Stimulated activated CD4-positive, alpha-beta T cell treated with anti-CD3 and anti-CD28 coated beads, Interleukin-15, amount 100 ng/mL, for 1 hour (primary cell): ENCODE results near the gene TOR1AIP2.
A peak's percentile ranks its signal among the peaks of the same experiment; 100 is the strongest.

ENCODE experiments used
- DNase-seq, 2 donors: peaks; one replicate each; pipeline ENCODE4 v3.0.0-alpha.2; 2020; ENCODE audit warnings: low read depth in 1 of 2, low spot score in 1 of 2

The TOR1AIP2 gene

DNA sequence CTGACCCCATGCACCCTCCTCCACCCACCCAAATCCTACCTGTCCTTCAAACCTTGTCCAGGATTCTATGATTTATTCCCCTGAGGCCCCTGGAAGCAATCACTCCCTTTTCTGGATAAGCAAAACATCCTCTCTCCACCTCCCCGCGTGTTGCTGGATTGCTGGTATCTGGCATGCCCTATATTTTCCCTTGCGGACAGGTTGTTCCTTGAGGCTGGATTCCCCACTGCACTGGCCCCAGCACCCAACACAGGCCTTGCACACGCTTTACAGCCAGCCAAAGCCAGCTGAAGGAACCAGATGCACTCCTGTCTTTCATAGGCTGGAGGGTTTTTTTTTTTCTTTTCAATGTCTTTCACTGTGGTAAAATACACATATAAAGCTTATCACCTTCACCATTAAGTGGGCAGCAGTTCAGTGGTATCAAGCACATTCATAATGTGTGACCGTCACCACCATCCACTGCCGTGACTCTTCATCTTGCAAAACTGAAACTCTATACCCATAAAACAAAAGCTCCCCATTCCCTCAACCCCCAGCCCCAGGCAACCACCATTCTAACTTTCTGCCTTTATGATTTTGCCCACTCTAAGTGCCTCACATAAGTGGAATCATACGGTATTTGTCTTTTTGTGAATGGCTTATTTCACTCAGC lies 50.9 kb downstream of the TOR1AIP2 start:
- DNase-seq, result no peak

DNA sequence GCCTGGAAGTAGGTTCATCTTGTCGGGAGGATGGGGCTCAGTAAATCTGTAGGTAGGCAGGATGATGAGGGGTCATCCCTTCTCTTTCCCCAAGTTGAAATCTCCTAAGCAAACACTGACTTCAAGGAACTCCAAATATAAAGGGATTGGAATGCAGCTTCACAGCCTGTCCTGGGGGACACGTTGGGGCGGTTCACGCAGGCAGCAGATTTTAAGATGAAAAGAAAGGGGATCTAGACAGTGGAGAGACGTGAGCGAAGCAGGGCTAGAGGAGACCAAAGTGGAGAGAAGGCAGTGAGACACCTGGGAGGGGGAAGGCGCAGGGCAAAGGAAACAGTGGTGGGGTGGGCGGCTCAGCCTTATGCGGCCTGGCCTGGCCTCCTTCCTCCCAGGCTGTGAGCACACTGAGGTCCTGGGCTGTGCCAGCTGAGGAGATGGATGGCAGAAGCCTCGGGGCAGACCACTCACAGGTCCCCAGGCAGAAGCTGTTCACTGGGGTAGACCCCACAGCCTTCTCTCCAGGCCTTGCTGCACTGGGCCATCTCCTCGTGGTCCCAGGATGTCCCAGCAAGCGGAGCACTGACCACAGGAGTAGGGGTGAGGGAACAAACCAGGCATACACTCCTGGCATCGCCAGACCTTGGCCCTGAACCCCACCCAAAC lies 51.7 kb downstream of the TOR1AIP2 start:
- no peak for DNase-seq

- DNase-seq, result no peak
Measured at GRCh38 chr1:179825206-179825605, 52.4 kb downstream of the TOR1AIP2 start.

DNA sequence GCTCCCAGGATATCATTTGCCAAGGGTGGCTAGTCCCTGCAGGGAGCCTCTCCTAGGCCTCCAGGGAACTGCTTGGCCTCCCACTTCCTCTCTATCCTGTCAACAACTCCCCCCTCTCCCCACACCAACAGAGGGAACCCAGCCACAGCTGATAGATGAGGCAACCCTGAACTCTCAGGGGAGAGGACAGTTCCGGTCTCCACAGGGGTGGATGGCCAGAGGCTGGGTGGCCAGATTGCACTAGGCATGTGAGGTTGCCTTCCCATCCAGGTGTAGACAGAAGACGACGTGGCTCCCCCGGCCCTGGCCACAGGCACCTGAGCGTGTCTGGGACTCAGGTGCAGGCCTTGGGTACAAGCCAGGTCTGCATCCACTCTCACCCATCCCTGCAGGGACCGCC lies 53.3 kb downstream of the TOR1AIP2 start:
- DNase-seq, result no peak

DNA sequence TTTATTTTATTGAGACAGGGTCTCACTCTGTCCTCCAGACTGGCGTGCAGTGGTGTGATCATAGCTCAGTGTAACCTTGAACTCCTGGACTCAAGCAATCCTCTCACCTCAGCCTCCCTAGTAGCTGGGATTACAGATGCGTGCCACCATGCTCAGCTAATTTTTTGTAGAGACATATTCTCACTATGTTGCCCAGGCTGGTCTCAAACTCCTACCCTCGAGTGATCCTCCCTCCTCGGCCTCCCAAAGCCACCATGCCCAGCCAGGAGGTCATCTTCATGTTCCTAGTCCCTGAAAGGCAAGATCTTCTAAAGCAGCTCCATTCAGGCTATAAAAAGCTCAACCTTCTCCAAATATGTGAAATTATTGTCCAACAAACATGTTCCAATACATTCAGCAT lies 53.9 kb downstream of the TOR1AIP2 start:
- no peak for DNase-seq

- DNase-seq, result no peak
Measured at GRCh38 chr1:179822065-179822464, 55.5 kb downstream of the TOR1AIP2 start.

DNA sequence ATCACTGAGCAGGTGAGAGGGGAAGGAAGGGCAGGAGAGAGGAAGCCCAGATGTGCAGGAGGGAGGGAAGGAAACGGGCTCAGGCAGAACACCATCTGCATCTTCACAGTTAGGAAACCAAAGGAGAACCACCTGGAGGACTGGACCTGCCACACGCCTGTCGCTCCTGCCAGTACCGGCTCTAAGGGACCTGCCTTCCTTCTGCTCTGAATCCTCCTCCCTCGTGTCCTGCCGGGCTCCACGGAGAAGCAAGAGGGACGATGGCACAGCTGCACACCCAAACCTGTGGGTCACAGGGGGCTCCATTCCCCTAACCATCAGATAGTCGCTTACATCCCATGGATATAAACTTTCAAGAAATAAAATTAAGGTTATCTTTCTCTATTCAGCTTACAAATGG lies 56.1 kb downstream of the TOR1AIP2 start:
- no peak for DNase-seq

DNA sequence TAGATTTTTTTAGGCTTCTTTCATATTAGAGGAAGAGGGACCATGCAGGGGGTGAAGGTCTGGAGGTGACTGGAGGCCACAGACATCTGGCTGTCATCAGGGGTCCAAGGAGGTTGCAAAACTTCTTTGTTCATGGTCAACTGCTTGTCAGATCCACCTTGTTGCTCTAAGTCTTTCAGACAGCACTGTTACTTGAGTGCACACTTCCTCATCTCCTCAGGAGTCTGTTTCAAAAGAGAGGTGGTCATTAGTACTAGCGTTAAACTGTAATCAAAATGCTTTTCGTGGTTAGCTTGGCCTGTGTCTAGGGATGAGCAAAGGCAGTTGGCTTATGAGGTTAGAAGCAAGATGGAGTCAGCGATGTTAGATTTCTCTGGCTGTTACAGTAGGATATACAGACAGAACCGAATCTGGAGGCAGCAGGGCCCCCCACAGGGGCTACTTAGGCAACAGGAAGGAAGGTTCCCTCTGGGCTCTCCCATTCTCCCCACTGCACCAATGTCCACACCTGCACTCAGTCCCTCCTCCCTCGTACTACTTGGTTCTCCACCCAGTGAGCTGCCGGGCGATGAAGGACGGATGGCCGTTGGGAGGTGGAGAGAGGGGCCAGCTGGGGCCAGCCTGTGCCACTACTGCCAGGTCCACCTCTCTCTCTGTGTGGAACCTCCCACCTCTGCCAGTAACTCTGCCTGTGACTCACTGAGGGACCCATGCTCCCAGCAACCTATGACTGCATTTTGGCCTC lies 57.2 kb downstream of the TOR1AIP2 start:
- DNase-seq, result no peak

DNA sequence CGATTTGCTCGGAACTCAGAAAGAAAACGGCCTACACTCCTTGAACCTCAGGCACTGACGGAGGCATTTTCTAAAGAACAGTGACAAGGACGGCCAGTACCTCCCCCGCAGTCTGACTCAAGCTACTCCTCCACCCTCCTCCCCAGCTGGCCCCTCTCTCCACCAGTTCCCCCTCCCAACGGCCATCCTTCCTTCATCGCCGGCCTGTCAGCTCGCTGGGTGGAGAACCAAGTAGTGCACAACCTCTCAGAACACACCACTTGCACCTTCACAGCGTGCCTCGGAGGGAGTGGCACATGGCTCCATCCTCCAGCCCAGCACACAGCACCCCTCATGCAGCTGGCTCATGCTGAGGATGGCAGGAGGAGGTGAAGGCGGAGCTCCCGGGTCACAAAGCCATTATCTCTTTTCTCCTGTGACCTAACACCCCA lies 58.8 kb downstream of the TOR1AIP2 start:
- DNase-seq, result no peak

DNA sequence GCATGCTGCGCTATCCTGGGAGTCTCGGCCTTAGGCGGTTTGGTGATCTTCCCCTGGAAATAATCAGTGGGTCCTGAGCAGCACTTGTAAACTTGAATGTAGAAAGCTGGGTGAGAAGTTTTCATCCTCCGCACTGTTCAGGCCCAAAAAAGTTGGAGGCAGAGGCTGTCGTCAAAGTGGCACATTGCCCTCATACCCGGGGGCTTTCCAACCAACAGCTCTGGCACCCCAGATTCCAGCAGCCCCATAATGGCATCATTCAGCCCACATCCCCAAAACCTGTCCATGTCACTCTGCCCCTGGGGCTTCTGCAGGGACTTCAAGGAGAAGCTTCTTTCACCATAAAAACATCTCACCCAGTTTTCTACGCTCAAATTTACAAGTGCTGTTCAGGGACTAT lies 59.3 kb downstream of the TOR1AIP2 start:
- DNase-seq, result no peak

DNA sequence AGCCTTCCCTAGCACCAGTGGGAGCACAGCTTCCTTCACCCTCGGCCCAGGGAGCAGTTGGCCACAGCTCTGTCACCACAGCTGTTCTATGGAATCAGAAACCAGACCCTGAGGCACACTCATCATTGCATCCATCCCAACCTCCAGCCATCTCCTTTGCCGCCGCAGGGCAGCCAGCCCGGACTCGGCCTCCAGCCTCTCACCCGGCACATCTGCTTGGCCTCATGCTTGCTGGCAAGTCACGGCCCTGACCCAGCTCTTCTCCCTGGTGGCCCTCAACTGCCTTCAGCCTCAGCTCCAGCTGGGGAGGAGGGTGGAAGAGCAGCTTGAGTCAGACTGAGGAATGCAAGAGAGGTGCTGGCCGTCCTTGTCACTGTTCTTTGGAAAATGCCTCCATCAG lies 59.8 kb downstream of the TOR1AIP2 start:
- no peak for DNase-seq

GRCh38 chr1:179817056-179817455 lies 60.5 kb downstream of the TOR1AIP2 start:
- no peak for DNase-seq

DNA sequence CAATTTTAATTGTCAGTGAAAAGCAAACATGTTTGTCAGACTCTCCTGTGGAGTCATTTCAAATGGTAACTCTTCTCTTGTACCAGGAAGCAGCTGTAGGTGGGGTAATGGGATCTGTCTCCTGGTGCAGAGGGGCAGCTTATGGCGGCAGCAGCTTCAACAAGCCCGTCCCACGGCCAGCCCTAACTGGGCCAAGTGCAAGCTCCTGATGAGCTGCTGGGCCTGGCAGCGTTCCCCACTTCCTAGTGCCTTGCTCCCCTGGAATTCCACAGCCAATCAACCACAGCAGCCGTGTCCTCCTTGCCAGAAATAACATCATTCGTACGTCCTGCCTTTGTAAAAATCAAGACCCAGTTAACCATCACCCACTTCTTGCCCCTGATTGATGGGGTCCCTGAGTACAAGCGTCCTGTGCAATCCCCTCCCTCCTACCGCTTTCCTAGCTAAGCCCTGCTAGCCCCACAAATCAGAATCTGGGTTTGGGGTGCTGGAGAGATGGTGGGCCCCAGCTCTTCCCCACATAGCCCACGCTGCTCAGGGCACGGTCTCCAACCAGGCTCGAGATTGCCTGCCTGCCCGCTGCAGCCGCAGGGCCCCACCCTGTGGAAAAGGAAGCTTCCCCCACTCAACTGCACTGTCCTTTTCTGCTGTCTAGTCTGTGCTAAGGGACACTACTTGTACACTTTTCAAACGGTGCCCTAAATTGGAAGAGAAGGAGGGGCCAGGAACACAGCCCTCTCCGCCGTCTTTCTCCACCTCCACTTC lies 61.2 kb downstream of the TOR1AIP2 start:
- no peak for DNase-seq

- DNase-seq, result no peak
Measured at GRCh38 chr1:179815641-179816040, 62.0 kb downstream of the TOR1AIP2 start.

- DNase-seq, result no peak
Measured at GRCh38 chr1:179814546-179814838, 63.1 kb downstream of the TOR1AIP2 start.

- DNase-seq, result no peak
Measured at GRCh38 chr1:179813626-179814545, 63.7 kb downstream of the TOR1AIP2 start.

DNA sequence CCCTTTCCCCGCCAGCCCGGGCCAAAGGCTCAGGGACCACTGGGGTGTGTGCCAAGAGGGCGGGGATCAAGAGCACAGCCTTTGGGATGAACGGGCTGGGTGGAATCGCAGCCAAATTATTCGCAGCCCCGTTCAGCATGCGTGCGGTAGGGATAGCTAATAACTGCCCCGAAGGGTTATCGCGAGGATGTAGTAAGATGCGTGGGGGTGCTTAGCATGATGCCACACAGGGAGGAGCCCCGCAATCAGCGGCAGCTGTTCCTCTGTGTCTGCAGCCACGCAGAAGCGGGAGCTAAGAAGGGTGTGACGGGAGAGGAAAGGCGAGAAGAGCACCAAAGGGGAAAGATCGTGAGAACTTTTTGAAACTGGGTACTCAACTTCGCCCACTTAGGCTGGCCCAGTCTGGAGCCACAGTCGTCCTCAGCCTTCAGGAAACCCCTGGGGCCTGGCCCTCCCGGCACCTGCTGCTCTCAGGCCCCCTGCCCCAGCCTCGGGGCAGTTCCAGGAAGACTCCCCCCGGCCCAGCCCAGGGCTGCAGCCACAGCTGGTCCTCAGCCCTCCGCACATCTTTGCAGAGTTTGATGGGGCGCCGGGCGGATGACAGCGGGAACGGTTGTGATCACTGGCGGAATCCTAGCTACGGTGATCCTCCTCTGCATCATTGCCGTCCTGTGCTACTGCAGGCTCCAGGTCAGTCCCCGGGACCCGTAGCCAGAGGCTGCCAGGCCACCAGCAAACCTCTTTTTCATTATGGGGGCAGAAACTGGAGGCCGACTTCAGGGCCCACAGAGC lies 64.9 kb downstream of the TOR1AIP2 start:
- DNase-seq, result no peak

DNA sequence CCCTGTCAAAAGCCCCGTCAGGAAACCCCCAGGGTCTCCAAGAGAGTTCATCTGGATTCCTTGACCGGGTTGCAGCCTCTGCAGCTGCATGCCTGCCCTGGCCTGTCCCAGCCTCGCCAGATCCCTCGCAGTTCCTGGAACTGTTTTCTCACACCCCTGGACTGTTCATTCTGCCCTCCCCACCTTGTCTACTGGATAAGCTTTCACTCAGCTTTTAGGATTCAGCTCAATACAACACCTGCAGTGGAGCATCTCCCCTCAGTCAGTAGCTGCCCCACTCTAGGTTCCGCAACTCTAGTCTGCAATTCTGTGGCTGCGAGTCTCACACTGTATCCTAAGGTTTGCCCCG lies 67.3 kb downstream of the TOR1AIP2 start:
- no peak for DNase-seq

DNA sequence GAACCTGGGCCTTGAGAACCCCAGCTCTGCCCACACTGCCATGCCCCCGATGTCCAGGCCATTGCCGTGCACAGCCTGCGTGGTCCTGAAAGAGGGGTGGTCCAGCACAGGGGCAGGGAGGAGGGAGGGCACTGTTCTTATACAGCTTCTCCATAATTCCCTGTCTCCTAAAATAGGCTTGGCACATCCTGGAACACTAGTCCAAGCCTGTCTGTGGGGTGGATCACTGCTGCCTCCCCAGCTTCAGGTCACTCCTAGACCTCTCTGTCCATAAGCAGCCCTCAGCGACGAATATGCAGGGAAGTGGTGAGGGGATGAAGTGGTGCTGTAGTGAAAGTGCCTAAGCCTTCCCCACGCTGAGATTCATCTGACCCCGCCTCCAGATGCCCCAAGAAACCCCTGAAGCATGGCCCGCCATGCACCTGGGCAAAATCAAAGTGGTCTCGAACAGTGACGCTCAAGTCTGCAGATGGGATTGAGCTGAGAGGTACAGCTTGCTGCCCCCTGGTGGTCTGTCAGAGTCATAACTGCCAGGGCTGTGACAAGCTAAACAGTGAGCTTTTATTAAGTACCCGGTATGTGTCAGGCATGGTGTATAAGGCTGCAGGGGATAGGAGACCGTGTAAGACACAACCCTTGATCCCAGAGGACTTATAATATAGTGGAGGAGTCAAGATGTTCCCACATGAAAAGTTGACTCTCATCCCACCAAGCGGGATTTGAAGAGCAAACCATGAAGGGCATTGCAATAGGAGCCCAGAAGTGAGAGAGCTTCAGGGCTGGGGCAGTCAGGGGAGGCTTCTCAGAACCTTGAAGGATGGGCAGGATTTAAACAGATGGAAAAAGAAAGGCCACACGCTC lies 67.9 kb downstream of the TOR1AIP2 start:
- DNase-seq, result peak; percentile 38 to 42
